SK-N-SH (cell line): ENCODE data around the gene DPAGT1. TPM values are rescaled to one million over a fixed set of nuclear protein-coding genes. Genes with fewer than 3 reads are reported as not detected.

ENCODE experiments used
- CTCF ChIA-PET: fragments of 300-600, 350-600 bp; formaldehyde crosslinking; extraction: SDS; loops from one replicate; lab custom pipeline; 2021; lab: Yijun Ruan, JAX
- POLR2A ChIA-PET: fragments of 350-600 bp; sonication (Branson Sonifier 250); formaldehyde crosslinking; extraction: SDS; loops from one replicate; lab custom pipeline; 2020; ENCODE audit warnings: antibody characterized with exemption, inconsistent platforms; lab: Yijun Ruan, JAX
- DNase-seq: peaks from one replicate; pipeline ENCODE4 v3.0.0; 2012
- H2AFZ ChIP-seq: fragments of 200-600 bp; sonication (generic); 2 replicates; pipeline ENCODE4 v1.8.1; 2016; ENCODE audit warnings: antibody characterized with exemption, mild to moderate bottlenecking, low read depth
- H3F3A ChIP-seq: fragments of 200-600 bp; sonication (generic); replicated peaks from 2 replicates; pipeline ENCODE3; 2016; ENCODE audit warnings: antibody characterized with exemption, mild to moderate bottlenecking; ENCODE audit not compliant: insufficient read depth
- H3K27ac ChIP-seq, 2 experiments: fragments of 200-500 bp in 1 of 2; fragments of 200-600 bp in 1 of 2; sonication (Bioruptor generic) in 1 of 2; sonication (generic), shearing (Covaris generic) in 1 of 2; 2 replicates each; pipeline versions ENCODE4 v1.5.1 to v1.6.1; 2014 to 2016; ENCODE audit warnings: low read depth in 2 of 2, inconsistent platforms in 1 of 2, low read length in 1 of 2, mild to moderate bottlenecking in 1 of 2, mixed read lengths in 1 of 2
- H3K27me3 ChIP-seq: fragments of 200-600 bp; sonication (generic), shearing (Covaris generic); 2 replicates; pipeline ENCODE4 v1.6.1; 2016; ENCODE audit warnings: mixed run types; ENCODE audit not compliant: insufficient read depth
- H3K36me3 ChIP-seq, 2 experiments: fragments of 200-500 bp in 1 of 2; fragments of 200-600 bp in 1 of 2; sonication (Bioruptor generic) in 1 of 2; sonication (generic) in 1 of 2; replicated peaks in 1 of 2; 2 replicates each; pipeline versions ENCODE3 to v1.5.1; 2014 to 2016; ENCODE audit warnings: low read length in 1 of 2, mild to moderate bottlenecking in 1 of 2; ENCODE audit not compliant: insufficient read depth in 2 of 2, control insufficient read depth in 1 of 2
- H3K4me1 ChIP-seq, 2 experiments: fragments of 200-500 bp in 1 of 2; fragments of 200-600 bp in 1 of 2; sonication (Bioruptor generic) in 1 of 2; sonication (generic), shearing (Covaris generic) in 1 of 2; 2 replicates each; pipeline versions ENCODE4 v1.5.1 to v1.6.1; 2014 to 2016; ENCODE audit warnings: low read depth in 1 of 2, low read length in 1 of 2, mixed run types in 1 of 2; ENCODE audit not compliant: insufficient read depth in 2 of 2, control insufficient read depth in 1 of 2
- H3K4me2 ChIP-seq: fragments of 200-600 bp; sonication (generic), shearing (Covaris generic); 2 replicates; pipeline ENCODE4 v1.6.1; 2017; ENCODE audit warnings: mixed run types
- H3K4me3 ChIP-seq, 2 experiments: fragments of 200-500 bp in 1 of 2; fragments of 200-600 bp in 1 of 2; sonication (Bioruptor generic) in 1 of 2; sonication (generic), shearing (Covaris generic) in 1 of 2; 2 replicates each; pipeline versions ENCODE4 v1.5.1 to v1.8.1; 2014 to 2016; ENCODE audit warnings: low read depth in 2 of 2, inconsistent platforms in 1 of 2, low read length in 1 of 2, mild to moderate bottlenecking in 1 of 2, mixed read lengths in 1 of 2, moderate library complexity in 1 of 2
- H3K79me2 ChIP-seq: fragments of 200-600 bp; sonication (generic); 2 replicates; pipeline ENCODE4 v1.8.1; 2017; ENCODE audit warnings: mild to moderate bottlenecking; ENCODE audit not compliant: insufficient read depth
- H3K9ac ChIP-seq: fragments of 200-600 bp; sonication (generic); 2 replicates; pipeline ENCODE4 v1.6.1; 2017; ENCODE audit warnings: mixed run types
- H3K9me2 ChIP-seq: fragments of 200-600 bp; sonication (generic); 2 replicates; pipeline ENCODE4 v1.6.1; 2017; ENCODE audit warnings: mixed run types
- H3K9me3 ChIP-seq: fragments of 200-600 bp; sonication (generic); 2 replicates; pipeline ENCODE4 v1.6.1; 2017; ENCODE audit warnings: mixed run types, mild to moderate bottlenecking, moderate library complexity
- H4K20me1 ChIP-seq: fragments of 200-600 bp; sonication (generic); 2 replicates; pipeline ENCODE4 v1.6.1; 2017; ENCODE audit warnings: mild to moderate bottlenecking, mixed run types; ENCODE audit not compliant: insufficient read depth
- GABPA ChIP-seq: IDR thresholded peaks from 2 replicates; pipeline ENCODE4 v1.4.0; 2012; ENCODE audit warnings: low read depth, mild to moderate bottlenecking
- MXI1 ChIP-seq: IDR thresholded peaks from 2 replicates; pipeline ENCODE4 v1.6.1; 2012; ENCODE audit warnings: mild to moderate bottlenecking, low read depth, low read length, improper control_type of control experiment
- NFIC ChIP-seq: IDR thresholded peaks from 2 replicates; pipeline ENCODE4 v1.4.0; 2012; ENCODE audit warnings: borderline replicate concordance
- NRF1 ChIP-seq: IDR thresholded peaks from 2 replicates; pipeline ENCODE4 v1.6.1; 2012; ENCODE audit warnings: low read depth, mild to moderate bottlenecking, low read length
- PBX3 ChIP-seq: IDR thresholded peaks from 2 replicates; pipeline ENCODE4; 2012
- REST ChIP-seq: IDR thresholded peaks from 2 replicates; pipeline ENCODE4 v1.6.1; 2012; ENCODE audit warnings: mild to moderate bottlenecking, low read depth, low read length, moderate library complexity
- RFX5 ChIP-seq: IDR thresholded peaks from 2 replicates; pipeline ENCODE4 v1.6.1; 2012; ENCODE audit warnings: mild to moderate bottlenecking, improper control_type of control experiment, low read length
- RXRA ChIP-seq: IDR thresholded peaks from 2 replicates; pipeline ENCODE4 v1.4.0; 2012; ENCODE audit warnings: low read depth, mild to moderate bottlenecking, borderline replicate concordance
- SIN3A ChIP-seq: IDR thresholded peaks from 2 replicates; pipeline ENCODE4 v1.6.1; 2012; ENCODE audit warnings: low read depth, mild to moderate bottlenecking, low read length, moderate library complexity, borderline replicate concordance
- SMC3 ChIP-seq: IDR thresholded peaks from 2 replicates; pipeline ENCODE4 v1.6.1; 2012; ENCODE audit warnings: low read depth, low read length, improper control_type of control experiment
- WGBS: methylation state at CpG from one replicate; pipeline ENCODE4 v1.1.6; 2017; ENCODE audit warnings: low lambda C conversion rate; 5-methylcytosine and 5-hydroxymethylcytosine counted together
- polyA plus RNA-seq, 3 experiments: library from polyadenylated mRNA; depleted of rRNA; stranded (reverse); fragments of >200 nt; gene quantifications; 2 replicates each; pipeline ENCODE4 v1.2.3, GENCODE V29; 2012
- TF ChIP-seq, protein P1 (sequence below): fragments of 150-350 bp; IDR thresholded peaks from 2 replicates; pipeline ENCODE4 v1.6.1; 2017; ENCODE audit warnings: antibody characterized with exemption, low read length, low read depth, borderline replicate concordance
- TF ChIP-seq, protein P2 (sequence below): IDR thresholded peaks from 2 replicates; pipeline ENCODE4 v1.4.0; 2012; ENCODE audit warnings: low read depth
- TF ChIP-seq, protein P3 (sequence below): IDR thresholded peaks from 2 replicates; pipeline ENCODE4 v1.4.0; 2012; ENCODE audit warnings: low read depth, borderline replicate concordance

Gene DPAGT1
- polyA plus RNA-seq, 1 of the 3 experiments (the other 2 are of a cell fraction), result 99.5 TPM

DNA sequence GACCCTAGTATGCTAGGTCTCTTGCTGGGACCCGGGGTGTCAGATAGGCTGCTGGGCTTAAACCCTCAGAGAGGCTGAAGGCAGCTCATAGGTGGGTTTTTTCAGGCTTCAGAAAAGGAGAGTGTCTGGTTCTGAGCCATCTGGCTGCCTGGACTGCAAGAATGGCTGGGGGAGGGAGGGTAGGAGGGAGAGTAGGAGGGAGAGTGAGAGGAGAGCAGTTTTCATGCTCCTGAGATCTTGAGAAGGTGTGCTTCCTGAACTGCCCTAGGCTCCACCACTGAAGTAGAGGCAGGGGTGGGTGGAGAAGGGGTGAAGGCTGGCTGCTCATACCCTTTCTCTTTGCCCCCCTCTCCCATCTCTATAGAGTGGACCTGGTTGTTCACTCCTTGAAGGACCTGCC lies 12.3 kb downstream of the DPAGT1 start:
- WGBS, result 60% methylated on average over 1 of the region's 1 CpG
- no peaks in the 10 kb centered on the region for H3K9me2 ChIP-seq
- POLR2A ChIA-PET, result no interaction called here
- H3K79me2 ChIP-seq, result peaks cover 50% of the 10 kb centered on the region
- CTCF ChIA-PET, result interaction anchor here (0.7 to 1.7 kb wide), 5 partner anchors 11 to 250 kb away, joined by 3 read pairs; no protein-coding TSS in a partner anchor
- no peaks in the 10 kb centered on the region for H3K9me3 ChIP-seq
- H3K27ac ChIP-seq, result no peak overlapping the region
- H3K27me3 ChIP-seq, result no peaks in the 10 kb centered on the region
- H3K4me3 ChIP-seq, result no peak overlapping the region
- H4K20me1 ChIP-seq, result peaks cover 30% of the 10 kb centered on the region
- TF ChIP-seq RXRA, result no peak
- no peak for TF ChIP-seq SMC3
- TF ChIP-seq, protein P1, sequence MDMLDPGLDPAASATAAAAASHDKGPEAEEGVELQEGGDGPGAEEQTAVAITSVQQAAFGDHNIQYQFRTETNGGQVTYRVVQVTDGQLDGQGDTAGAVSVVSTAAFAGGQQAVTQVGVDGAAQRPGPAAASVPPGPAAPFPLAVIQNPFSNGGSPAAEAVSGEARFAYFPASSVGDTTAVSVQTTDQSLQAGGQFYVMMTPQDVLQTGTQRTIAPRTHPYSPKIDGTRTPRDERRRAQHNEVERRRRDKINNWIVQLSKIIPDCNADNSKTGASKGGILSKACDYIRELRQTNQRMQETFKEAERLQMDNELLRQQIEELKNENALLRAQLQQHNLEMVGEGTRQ, result no peak
- no peak for TF ChIP-seq NFIC
- no peak for TF ChIP-seq REST
- no peak for TF ChIP-seq NRF1
- no peak overlapping the region for H3K4me2 ChIP-seq
- no peak overlapping the region for H3K9ac ChIP-seq
- H2AFZ ChIP-seq, result no peak overlapping the region
- H3K36me3 ChIP-seq, result peaks cover 31 to 39% of the 10 kb centered on the region in 2 experiments
- DNase-seq, result no peak
- peaks cover 29 to 32% of the 10 kb centered on the region in 2 experiments; a peak in 2 of 4 replicates for H3K4me1 ChIP-seq
- peaks cover 34% of the 10 kb centered on the region for H3F3A ChIP-seq

DNA sequence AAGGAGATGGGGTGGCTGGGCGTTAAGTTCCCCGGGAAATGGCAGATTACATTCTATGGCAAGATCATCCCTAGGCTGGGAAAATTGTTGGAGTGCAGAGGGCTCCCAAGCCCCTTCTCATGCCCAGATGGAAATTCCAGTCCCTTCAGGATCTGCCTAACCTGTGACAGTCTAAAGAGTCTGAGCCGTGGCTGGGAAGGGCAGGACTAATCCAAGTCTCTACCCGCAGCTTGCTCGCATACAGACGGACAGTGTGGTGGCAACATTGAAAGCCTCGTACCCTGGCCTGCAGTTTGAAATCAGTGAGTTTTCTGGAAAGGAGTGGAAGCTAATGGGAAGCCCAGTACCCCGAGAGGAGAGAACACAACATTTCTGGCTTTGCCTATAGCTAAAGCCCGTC lies 13.2 kb downstream of the DPAGT1 start:
- ChIA-PET CTCF (interaction anchor here (0.7 to 1.7 kb wide), 4 partner anchors 196 to 251 kb away, joined by 3 read pairs; no protein-coding TSS in a partner anchor), POLR2A (interaction anchor here (1.1 kb wide), 1 partner anchor 18 kb away, joined by 4 read pairs; the partner anchor contains the start of gene C2CD2L)
- H3K79me2 ChIP-seq, result peaks cover 41% of the 10 kb centered on the region
- no peaks in the 10 kb centered on the region for H3K9me2 ChIP-seq
- H3K4me2 ChIP-seq, result no peak overlapping the region
- no peak overlapping the region for H3K4me3 ChIP-seq
- TF ChIP-seq PBX3 (no peak), GABPA (no peak), MXI1 (no peak), SMC3 (no peak), SIN3A (no peak), RFX5 (no peak)
- TF ChIP-seq, protein P2, sequence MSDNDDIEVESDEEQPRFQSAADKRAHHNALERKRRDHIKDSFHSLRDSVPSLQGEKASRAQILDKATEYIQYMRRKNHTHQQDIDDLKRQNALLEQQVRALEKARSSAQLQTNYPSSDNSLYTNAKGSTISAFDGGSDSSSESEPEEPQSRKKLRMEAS, result no peak
- TF ChIP-seq, protein P3, sequence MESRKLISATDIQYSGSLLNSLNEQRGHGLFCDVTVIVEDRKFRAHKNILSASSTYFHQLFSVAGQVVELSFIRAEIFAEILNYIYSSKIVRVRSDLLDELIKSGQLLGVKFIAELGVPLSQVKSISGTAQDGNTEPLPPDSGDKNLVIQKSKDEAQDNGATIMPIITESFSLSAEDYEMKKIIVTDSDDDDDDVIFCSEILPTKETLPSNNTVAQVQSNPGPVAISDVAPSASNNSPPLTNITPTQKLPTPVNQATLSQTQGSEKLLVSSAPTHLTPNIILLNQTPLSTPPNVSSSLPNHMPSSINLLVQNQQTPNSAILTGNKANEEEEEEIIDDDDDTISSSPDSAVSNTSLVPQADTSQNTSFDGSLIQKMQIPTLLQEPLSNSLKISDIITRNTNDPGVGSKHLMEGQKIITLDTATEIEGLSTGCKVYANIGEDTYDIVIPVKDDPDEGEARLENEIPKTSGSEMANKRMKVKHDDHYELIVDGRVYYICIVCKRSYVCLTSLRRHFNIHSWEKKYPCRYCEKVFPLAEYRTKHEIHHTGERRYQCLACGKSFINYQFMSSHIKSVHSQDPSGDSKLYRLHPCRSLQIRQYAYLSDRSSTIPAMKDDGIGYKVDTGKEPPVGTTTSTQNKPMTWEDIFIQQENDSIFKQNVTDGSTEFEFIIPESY, result no peak
- H4K20me1 ChIP-seq, result peaks cover 20% of the 10 kb centered on the region
- DNase-seq, result no peak
- peaks cover 27% of the 10 kb centered on the region for H3F3A ChIP-seq
- no peak overlapping the region for H3K9ac ChIP-seq
- WGBS, result 100% methylated on average over 6 of the region's 9 CpGs
- no peaks in the 10 kb centered on the region for H3K9me3 ChIP-seq
- H2AFZ ChIP-seq, result no peak overlapping the region
- peaks cover 27 to 36% of the 10 kb centered on the region in 2 experiments for H3K36me3 ChIP-seq
- H3K27me3 ChIP-seq, result no peaks in the 10 kb centered on the region
- peaks cover 27 to 29% of the 10 kb centered on the region in 2 experiments; a peak in 2 of 4 replicates for H3K4me1 ChIP-seq
- H3K27ac ChIP-seq, result no peak overlapping the region
